ENCODE data around the gene TMEM179B. TPM values are rescaled to one million over a fixed set of nuclear protein-coding genes. Genes with fewer than 3 reads are reported as not detected.
A peak's percentile ranks its signal among the peaks of the same experiment; 100 is the strongest.

TMEM179B gene
- total RNA-seq, 4 donors from 2014 or later, result 65.9 to 112 (median 89.8) TPM

GRCh38 chr11:62835336-62835735, 48.1 kb downstream of the TMEM179B start:
- Histone ChIP-seq H3K4me3 (no peak overlapping the region), H3K27ac (no peak overlapping the region), H3K4me1 (peaks cover 14 to 38% (median 28%) of the 10 kb centered on the region in 4 donors), H3K27me3 (no peaks in the 10 kb centered on the region), H3K36me3 (peaks cover 0 to 7% (median 3%) of the 10 kb centered on the region in 4 donors), H3K9me3 (no peaks in the 10 kb centered on the region)
- 85 to 100% methylated on average over 1 to 8 of the region's 8 CpGs for WGBS, 2 donors (ENCODE audit: low coverage in 1 of 2)
- no peak for DNase-seq
- in situ Hi-C loops (cut with MboI; ENCODE audit: low pct_ligation_motif_present in 1 of 4, low pct_unique_long_range_greater_than_20kb in 1 of 4, low sequenced_read_pairs in 3 of 4) (no loop called here), intact Hi-C loops (cut with DNase I; ENCODE audit: low total_unique reads) (no loop called here)
- TF ChIP-seq CTCF (IDR thresholded peaks at IDR 0.05) (no peak), POLR2A (IDR thresholded peaks at IDR 0.05) (no peak), POLR2AphosphoS5 (IDR thresholded peaks at IDR 0.05) (no peak), EP300 (IDR thresholded peaks at IDR 0.05; ENCODE audit: low read depth) (no peak)

GRCh38 chr11:62839050-62839945, 52.1 kb downstream of the TMEM179B start, which contains the start of gene WDR74:
Gene WDR74, minus strand, starts transcription at chr11:62839590. Its CDS starts 20 bp downstream, at chr11:62839570.
- in situ Hi-C loops (cut with MboI; ENCODE audit: low pct_ligation_motif_present in 1 of 4, low pct_unique_long_range_greater_than_20kb in 1 of 4, low sequenced_read_pairs in 3 of 4), result no loop called here
- H3K27ac ChIP-seq, result peak within 1 kb of the TSS; percentile 97 to 99 (median 97)
- H3K4me3 ChIP-seq, result peak within 1 kb of the TSS; percentile 70 to 89 (median 76)
- no peaks in the 10 kb centered on the region for H3K9me3 ChIP-seq
- H3K36me3 ChIP-seq, result peaks cover 0 to 7% (median 3%) of the 10 kb centered on the region in 4 donors
- peaks cover 6 to 30% (median 23%) of the 10 kb centered on the region in 4 donors for H3K4me1 ChIP-seq
- intact Hi-C loops (cut with DNase I; ENCODE audit: low total_unique reads), result no loop called here
- no peaks in the 10 kb centered on the region for H3K27me3 ChIP-seq
- TF ChIP-seq EP300 (IDR thresholded peaks at IDR 0.05; ENCODE audit: low read depth), result no peak
- TF ChIP-seq POLR2A (IDR thresholded peaks at IDR 0.05), result peak; percentile 70
- TF ChIP-seq CTCF (IDR thresholded peaks at IDR 0.05), result peak in 1 of 5 experiments; percentile 6
- TF ChIP-seq POLR2AphosphoS5 (IDR thresholded peaks at IDR 0.05), result peak; percentile 96 to 98 (median 97)
- DNase-seq, result peak; percentile 94
- 0 to 3% methylated on average over 7 to 42 of the region's 62 CpGs for WGBS, 2 donors (ENCODE audit: low coverage in 1 of 2)

Small RNAs within 50 kb of the gene (small RNA-seq; reads per million reads assigned to genes)
- 0.12 to 0.42 (median 0.23) reads per million in 4 donors for gene MIR6514
- 0 reads per million in 4 donors for gene RNU6-118P

Other genes with a start within 250 kb of the TMEM179B start
- gene AHNAK, start 240.6 kb upstream of the TMEM179B start, total RNA-seq, result 1,000 to 10,000 TPM in 1 of 4 donors, 100 to 1,000 TPM in 3; 561 to 1,032 (median 742) TPM
- gene EEF1G, start 213.5 kb upstream of the TMEM179B start, total RNA-seq, result 1,000 to 10,000 TPM in 3 of 4 donors, 100 to 1,000 TPM in 1; 337 to 1,276 (median 1,207) TPM
- gene TUT1, start 195.9 kb upstream of the TMEM179B start, total RNA-seq, result 10 to 100 TPM in 2 of 4 donors, 1 to 10 TPM in 2; 6.0 to 12.4 (median 9.8) TPM
- 10 to 100 TPM; 42.0 to 80.1 (median 62.1) TPM for gene MTA2, start 185.5 kb upstream of the TMEM179B start, total RNA-seq
- 10 to 100 TPM; 35.0 to 61.1 (median 44.9) TPM for gene EML3, start 174.6 kb upstream of the TMEM179B start, total RNA-seq
- gene ROM1, start 174.1 kb upstream of the TMEM179B start, total RNA-seq, result 1 to 10 TPM in 2 of 4 donors, not detected in 2; 5.3 to 5.6 TPM
- 10 to 100 TPM; 28.0 to 47.4 (median 40.8) TPM for gene B3GAT3, start 165.4 kb upstream of the TMEM179B start, total RNA-seq
- gene GANAB, start 140.8 kb upstream of the TMEM179B start, total RNA-seq, result 100 to 1,000 TPM in 3 of 4 donors, 10 to 100 TPM in 1; 60.2 to 129 (median 120) TPM
- gene INTS5, start 134.1 kb upstream of the TMEM179B start, total RNA-seq, result 10 to 100 TPM; 10.3 to 37.0 (median 18.4) TPM
- 10 to 100 TPM; 12.5 to 53.7 (median 37.7) TPM for gene C11orf98, start 122.2 kb upstream of the TMEM179B start, total RNA-seq
- 10 to 100 TPM in 1 of 4 donors, 1 to 10 TPM in 1, not detected in 2; 6.0 to 17.0 TPM for gene CSKMT, start 122.1 kb upstream of the TMEM179B start, total RNA-seq
- gene UQCC3, start 115.7 kb upstream of the TMEM179B start, total RNA-seq, result 10 to 100 TPM in 3 of 4 donors, 1 to 10 TPM in 1; 6.4 to 26.2 (median 15.3) TPM
- gene LBHD1, start 115.1 kb upstream of the TMEM179B start, total RNA-seq, result 10 to 100 TPM in 2 of 4 donors, 1 to 10 TPM in 2; 7.5 to 16.1 (median 10.1) TPM
- 100 to 1,000 TPM; 129 to 219 (median 142) TPM for gene UBXN1, start 108.3 kb upstream of the TMEM179B start, total RNA-seq
- 10 to 100 TPM in 1 of 4 donors, 1 to 10 TPM in 3; 8.2 to 24.7 (median 9.0) TPM for gene LRRN4CL, start 97.9 kb upstream of the TMEM179B start, total RNA-seq
- gene BSCL2, start 80.0 kb upstream of the TMEM179B start, total RNA-seq, result 100 to 1,000 TPM in 1 of 4 donors, 10 to 100 TPM in 3; 61.7 to 155 (median 75.7) TPM
- gene GNG3, start 79.7 kb upstream of the TMEM179B start, total RNA-seq, result under 1 TPM in 1 of 4 donors, not detected in 3; 0.64 TPM
- gene HNRNPUL2, start 59.9 kb upstream of the TMEM179B start, total RNA-seq, result 100 to 1,000 TPM in 1 of 4 donors, 10 to 100 TPM in 3; 21.8 to 116 (median 59.6) TPM
- gene TTC9C, start 58.9 kb upstream of the TMEM179B start, total RNA-seq, result 10 to 100 TPM in 3 of 4 donors, 1 to 10 TPM in 1; 6.7 to 27.0 (median 17.0) TPM
- 10 to 100 TPM in 3 of 4 donors, 1 to 10 TPM in 1; 8.4 to 20.9 (median 14.0) TPM for gene ZBTB3, start 33.2 kb upstream of the TMEM179B start, total RNA-seq
- 10 to 100 TPM in 2 of 4 donors, 1 to 10 TPM in 2; 1.2 to 28.5 (median 14.1) TPM for gene POLR2G, start 25.8 kb upstream of the TMEM179B start, total RNA-seq
- 100 to 1,000 TPM in 1 of 4 donors, 10 to 100 TPM in 3; 18.9 to 234 (median 22.8) TPM for gene TAF6L, start 16.0 kb upstream of the TMEM179B start, total RNA-seq
- gene TMEM223, start 4.6 kb downstream of the TMEM179B start, total RNA-seq, result 10 to 100 TPM; 10.1 to 42.1 (median 29.6) TPM
- gene NXF1, start 18.0 kb downstream of the TMEM179B start, total RNA-seq, result 100 to 1,000 TPM in 1 of 4 donors, 10 to 100 TPM in 3; 38.2 to 134 (median 60.0) TPM
- gene STX5, start 44.6 kb downstream of the TMEM179B start, total RNA-seq, result 10 to 100 TPM; 15.3 to 62.5 (median 30.2) TPM
- not detected for gene TEX54, start 45.4 kb downstream of the TMEM179B start, total RNA-seq
- 10 to 100 TPM; 25.3 to 37.8 (median 27.6) TPM for gene WDR74, start 52.2 kb downstream of the TMEM179B start, total RNA-seq
- 100 to 1,000 TPM in 3 of 4 donors, 10 to 100 TPM in 1; 32.4 to 163 (median 129) TPM for gene SLC3A2, start 93.5 kb downstream of the TMEM179B start, total RNA-seq
- gene CHRM1, start 134.0 kb downstream of the TMEM179B start, total RNA-seq, result under 1 TPM in 2 of 4 donors, not detected in 2; 0.32 to 0.41 TPM
- gene SLC22A6, start 197.6 kb downstream of the TMEM179B start, total RNA-seq, result not detected
- not detected for gene SLC22A8, start 228.4 kb downstream of the TMEM179B start, total RNA-seq

Data from transverse colon (tissue), 4 donors.